SHP77 treated with DMSO at 0.1 percent for 48 hours (cell line): Measurements from ENCODE around the gene ANKFN1.

Experiments used
- DNase-seq: peaks from one replicate; lab custom pipeline; 2025; lab: John Stamatoyannopoulos, UW

ANKFN1 gene

GRCh38 chr17:56502120-56502654 lies 348.9 kb downstream of the ANKFN1 start:
- no peak for DNase-seq

- DNase-seq = no peak
These were observed 352.0 kb downstream of the ANKFN1 start for GRCh38 chr17:56505154-56505756.

GRCh38 chr17:56506349-56506748 lies 353.1 kb downstream of the ANKFN1 start:
- DNase-seq = no peak

GRCh38 chr17:56510554-56511342 lies 357.5 kb downstream of the ANKFN1 start:
- no peak for DNase-seq

GRCh38 chr17:56514264-56514663 lies 361.0 kb downstream of the ANKFN1 start:
- DNase-seq = no peak

- no peak for DNase-seq
These were observed 361.6 kb downstream of the ANKFN1 start for GRCh38 chr17:56514899-56515298.

GRCh38 chr17:56521414-56522141 lies 368.3 kb downstream of the ANKFN1 start:
- no peak for DNase-seq

GRCh38 chr17:56523042-56523441 lies 369.8 kb downstream of the ANKFN1 start:
- DNase-seq = no peak

GRCh38 chr17:56528696-56529095 lies 375.4 kb downstream of the ANKFN1 start:
- DNase-seq = no peak

GRCh38 chr17:56532926-56533325 lies 379.7 kb downstream of the ANKFN1 start:
- no peak for DNase-seq

GRCh38 chr17:56536766-56537165 lies 383.5 kb downstream of the ANKFN1 start:
- DNase-seq = no peak

- no peak for DNase-seq
These were observed 387.6 kb downstream of the ANKFN1 start for GRCh38 chr17:56540836-56541235.

GRCh38 chr17:56543280-56543679 lies 390.0 kb downstream of the ANKFN1 start:
- no peak for DNase-seq

GRCh38 chr17:56545106-56545505 lies 391.8 kb downstream of the ANKFN1 start:
- DNase-seq = no peak

GRCh38 chr17:56545930-56546329 lies 392.7 kb downstream of the ANKFN1 start:
- DNase-seq = no peak

GRCh38 chr17:56548661-56549060 lies 395.4 kb downstream of the ANKFN1 start:
- no peak for DNase-seq

GRCh38 chr17:56549501-56549900 lies 396.2 kb downstream of the ANKFN1 start:
- no peak for DNase-seq

GRCh38 chr17:56557682-56558081 lies 404.4 kb downstream of the ANKFN1 start:
- DNase-seq = no peak

- no peak for DNase-seq
These were observed 404.8 kb downstream of the ANKFN1 start for GRCh38 chr17:56558088-56558487.
